Tibial nerve (tissue), 4 donors: ENCODE results near the gene CACNA1E. TPM values are rescaled to one million over a fixed set of nuclear protein-coding genes. Genes with fewer than 3 reads are reported as not detected.

Experiments used
- DNase-seq, 2 donors: peaks; one replicate each; pipeline ENCODE4 v3.0.0-alpha.2; 2019; ENCODE audit warnings: low spot score in 2 of 2
- H3K27ac ChIP-seq, 4 donors: fragments of 200-600 bp; sonication (generic) in 3 of 4; one replicate each; pipeline ENCODE4 v1.5.1; 2017 to 2019; ENCODE audit warnings: mild to moderate bottlenecking in 1 of 4
- H3K27me3 ChIP-seq, 2 donors: fragments of 200-600 bp; sonication (generic) in 1 of 2; one replicate each; pipeline versions ENCODE4 v1.5.1 to v1.6.0; 2017 to 2019
- H3K36me3 ChIP-seq, 3 donors: fragments of 200-600 bp; sonication (generic); one replicate each; pipeline ENCODE4 v1.5.1; 2018 to 2019
- H3K4me1 ChIP-seq, 4 donors: fragments of 200-600 bp; sonication (generic) in 3 of 4; one replicate each; pipeline ENCODE4 v1.5.1; 2017 to 2019
- H3K4me3 ChIP-seq, 4 donors: fragments of 200-600 bp; sonication (generic) in 3 of 4; one replicate each; pipeline ENCODE4 v1.5.1; 2017 to 2019; ENCODE audit warnings: mild to moderate bottlenecking in 1 of 4, moderate library complexity in 1 of 4
- H3K9me3 ChIP-seq, 4 donors: fragments of 200-600 bp; sonication (generic) in 3 of 4; one replicate each; pipeline ENCODE4 v1.5.1; 2017 to 2019
- CTCF ChIP-seq, 5 experiments: fragments of 200-600 bp in 3 of 5; fragments of 450-650 bp in 2 of 5; sonication (generic) in 3 of 5; IDR thresholded peaks; one replicate each; pipeline ENCODE4 v1.5.1; 2016 to 2019; ENCODE audit warnings: antibody characterized with exemption in 5 of 5, mild to moderate bottlenecking in 3 of 5, moderate library complexity in 2 of 5
- EP300 ChIP-seq, 2 donors: sonication (generic); formaldehyde crosslinking; IDR thresholded peaks; one replicate each; pipeline ENCODE4 v1.6.1; 2017; ENCODE audit warnings: antibody characterized with exemption in 2 of 2, mild to moderate bottlenecking in 1 of 2
- POLR2A ChIP-seq, 2 donors: fragments of 450-650 bp; IDR thresholded peaks; one replicate each; pipeline ENCODE4 v1.6.1; 2017; ENCODE audit warnings: antibody characterized with exemption in 2 of 2, mild to moderate bottlenecking in 2 of 2, moderate library complexity in 2 of 2
- WGBS, 2 donors: methylation state at CpG; one replicate each; pipeline ENCODE4 v1.1.5; 2018; 5-methylcytosine and 5-hydroxymethylcytosine counted together
- total RNA-seq, 4 donors: library from RNA; depleted of rRNA; stranded (reverse); fragments of >200 nt; gene quantifications; one replicate each; pipeline ENCODE4 v1.1.0, GENCODE V29; 2016

Gene CACNA1E
- total RNA-seq, 4 donors from 2014 or later: not detected

DNA sequence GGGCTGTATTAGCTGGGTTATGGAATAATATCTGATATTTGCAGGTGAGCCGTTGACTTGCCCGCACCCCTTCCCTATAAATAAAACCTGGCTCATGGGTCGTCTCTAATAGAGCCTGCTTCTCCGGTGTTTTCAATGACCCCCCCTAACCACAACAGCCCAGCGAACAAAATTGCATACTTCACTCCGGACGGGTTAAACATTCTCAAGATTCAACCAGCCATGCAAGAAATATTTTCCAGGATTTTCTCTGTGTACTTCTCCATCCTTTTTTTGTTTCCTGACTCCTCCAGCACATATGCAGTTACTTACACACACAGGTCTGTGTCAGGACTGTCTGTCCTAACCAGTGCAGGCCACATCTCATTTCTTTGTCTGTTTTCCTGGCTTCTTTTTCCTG is 310.5 kb downstream of the CACNA1E start:
- peaks cover 0 to 14% (median 0%) of the 10 kb centered on the region in 4 donors for H3K9me3 ChIP-seq
- 72 to 75% methylated on average over 7 of the region's 7 CpGs for WGBS, 2 donors
- no peaks in the 10 kb centered on the region for H3K4me1 ChIP-seq
- H3K27ac ChIP-seq: no peak overlapping the region
- H3K27me3 ChIP-seq: no peaks in the 10 kb centered on the region
- no peaks in the 10 kb centered on the region for H3K36me3 ChIP-seq
- TF ChIP-seq POLR2A (IDR thresholded peaks at IDR 0.05) (no peak), EP300 (IDR thresholded peaks at IDR 0.05) (no peak), CTCF (IDR thresholded peaks at IDR 0.05) (no peak)
- DNase-seq: no peak
- H3K4me3 ChIP-seq: no peak overlapping the region

DNA sequence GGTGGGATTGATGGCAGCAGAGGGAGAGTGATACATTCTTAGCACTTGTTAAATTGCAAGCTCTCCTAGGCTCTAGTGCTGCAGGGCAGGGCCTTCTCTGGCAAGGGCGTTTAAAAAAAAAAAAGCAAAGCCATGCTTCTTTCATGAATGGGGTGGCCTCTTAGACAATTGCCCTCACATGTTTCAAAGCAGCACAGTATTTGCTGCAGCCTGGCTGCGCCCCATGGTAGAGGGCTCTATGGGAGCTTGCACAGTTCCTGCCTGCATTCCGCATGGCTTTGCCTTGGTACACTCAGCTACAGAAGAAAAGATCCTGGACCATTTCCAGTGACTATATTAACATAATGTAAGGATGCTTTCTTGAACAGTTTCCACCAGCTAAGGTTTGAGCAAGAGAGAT is 311.0 kb downstream of the CACNA1E start:
- Histone ChIP-seq H3K4me3 (no peak overlapping the region), H3K9me3 (peaks cover 0 to 14% (median 0%) of the 10 kb centered on the region in 4 donors), H3K4me1 (no peaks in the 10 kb centered on the region), H3K36me3 (no peaks in the 10 kb centered on the region), H3K27me3 (no peaks in the 10 kb centered on the region), H3K27ac (no peak overlapping the region)
- TF ChIP-seq CTCF (IDR thresholded peaks at IDR 0.05): no peak
- no peak for TF ChIP-seq POLR2A (IDR thresholded peaks at IDR 0.05)
- TF ChIP-seq EP300 (IDR thresholded peaks at IDR 0.05): no peak
- no peak for DNase-seq
- 33 to 42% methylated on average over 3 of the region's 3 CpGs for WGBS, 2 donors

DNA sequence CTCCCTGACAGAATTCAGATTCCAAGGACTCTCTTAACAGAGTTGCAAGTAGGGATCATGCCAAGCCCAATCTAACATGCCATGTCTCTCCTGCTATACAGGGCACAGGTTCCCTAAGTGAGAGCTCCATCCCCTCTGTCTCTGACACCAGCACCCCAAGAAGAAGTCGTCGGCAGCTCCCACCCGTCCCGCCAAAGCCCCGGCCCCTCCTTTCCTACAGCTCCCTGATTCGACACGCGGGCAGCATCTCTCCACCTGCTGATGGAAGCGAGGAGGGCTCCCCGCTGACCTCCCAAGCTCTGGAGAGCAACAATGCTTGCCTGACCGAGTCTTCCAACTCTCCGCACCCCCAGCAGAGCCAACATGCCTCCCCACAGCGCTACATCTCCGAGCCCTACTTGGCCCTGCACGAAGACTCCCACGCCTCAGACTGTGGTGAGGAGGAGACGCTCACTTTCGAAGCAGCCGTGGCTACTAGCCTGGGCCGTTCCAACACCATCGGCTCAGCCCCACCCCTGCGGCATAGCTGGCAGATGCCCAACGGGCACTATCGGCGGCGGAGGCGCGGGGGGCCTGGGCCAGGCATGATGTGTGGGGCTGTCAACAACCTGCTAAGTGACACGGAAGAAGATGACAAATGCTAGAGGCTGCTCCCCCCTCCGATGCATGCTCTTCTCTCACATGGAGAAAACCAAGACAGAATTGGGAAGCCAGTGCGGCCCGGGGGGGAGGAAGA is 315.0 kb downstream of the CACNA1E start:
- no peaks in the 10 kb centered on the region for H3K27me3 ChIP-seq
- H3K27ac ChIP-seq: no peak overlapping the region
- no peaks in the 10 kb centered on the region for H3K4me1 ChIP-seq
- no peak for TF ChIP-seq POLR2A (IDR thresholded peaks at IDR 0.05)
- no peak for TF ChIP-seq CTCF (IDR thresholded peaks at IDR 0.05)
- no peak for TF ChIP-seq EP300 (IDR thresholded peaks at IDR 0.05)
- no peaks in the 10 kb centered on the region for H3K36me3 ChIP-seq
- no peak overlapping the region for H3K4me3 ChIP-seq
- 90 to 92% methylated on average over 32 of the region's 32 CpGs for WGBS, 2 donors
- peaks cover 0 to 14% (median 0%) of the 10 kb centered on the region in 4 donors for H3K9me3 ChIP-seq
- no peak for DNase-seq

DNA sequence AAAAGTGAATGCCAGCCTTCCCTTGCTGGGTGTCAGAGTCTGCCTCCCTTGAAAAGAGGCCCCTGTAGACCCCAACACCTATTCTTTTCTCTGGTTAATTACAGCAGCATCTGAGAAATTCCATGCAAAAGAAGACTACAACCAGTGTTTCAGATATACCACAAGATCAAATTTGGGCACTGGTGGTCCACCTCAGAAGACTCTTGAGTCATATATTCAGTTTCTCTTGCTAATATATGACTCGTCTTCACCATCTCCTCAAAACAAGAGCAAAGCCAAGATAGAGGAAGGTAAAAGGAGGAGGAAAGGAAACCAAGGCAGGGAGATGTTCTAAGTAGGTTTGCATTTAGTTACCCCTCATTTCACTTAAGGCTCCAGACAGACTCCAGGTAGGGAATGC is 318.3 kb downstream of the CACNA1E start:
- no peak for TF ChIP-seq POLR2A (IDR thresholded peaks at IDR 0.05)
- TF ChIP-seq EP300 (IDR thresholded peaks at IDR 0.05): no peak
- TF ChIP-seq CTCF (IDR thresholded peaks at IDR 0.05): no peak
- WGBS, 2 donors: 53 to 61% methylated on average over 1 of the region's 1 CpG
- no peaks in the 10 kb centered on the region for H3K4me1 ChIP-seq
- H3K9me3 ChIP-seq: peaks cover 0 to 5% (median 0%) of the 10 kb centered on the region in 4 donors
- H3K36me3 ChIP-seq: no peaks in the 10 kb centered on the region
- no peak overlapping the region for H3K27ac ChIP-seq
- DNase-seq: no peak
- no peak overlapping the region for H3K4me3 ChIP-seq
- no peaks in the 10 kb centered on the region for H3K27me3 ChIP-seq

- WGBS, 2 donors: 91 to 92% methylated on average over 3 of the region's 3 CpGs
- no peaks in the 10 kb centered on the region for H3K36me3 ChIP-seq
Measured at GRCh38 chr1:181802466-181802865, 319.1 kb downstream of the CACNA1E start.

More at GRCh38 chr1:181802466-181802865, 319.1 kb downstream of the CACNA1E start:
- Histone ChIP-seq H3K27me3 (no peaks in the 10 kb centered on the region), H3K4me3 (no peak overlapping the region), H3K27ac (no peak overlapping the region), H3K4me1 (no peaks in the 10 kb centered on the region), H3K9me3 (peaks cover 0 to 4% (median 0%) of the 10 kb centered on the region in 4 donors)
- DNase-seq: no peak
- TF ChIP-seq EP300 (IDR thresholded peaks at IDR 0.05) (no peak), CTCF (IDR thresholded peaks at IDR 0.05) (no peak), POLR2A (IDR thresholded peaks at IDR 0.05) (no peak)
